ENCODE results near the gene ARHGAP45.

GRCh38 chr19:1098177-1099051 lies 31.4 kb downstream of the ARHGAP45 start:
- TF ChIP-seq POLR2AphosphoS5 (IDR thresholded peaks at IDR 0.05) (no peak), CTCF (IDR thresholded peaks at IDR 0.05) (no peak), EP300 (IDR thresholded peaks at IDR 0.05) (no peak), POLR2A (IDR thresholded peaks at IDR 0.05) (peak in 1 of 2 donors; percentile 3)

All from gastroesophageal sphincter (tissue), 3 donors.